Right ventricle myocardium inferior (tissue), 1 donor: ENCODE results near the gene DLG2. TPM values are rescaled to one million over a fixed set of nuclear protein-coding genes. Genes with fewer than 3 reads are reported as not detected.

Experiments used
- ATAC-seq: fragments of 200-7000 bp; cut with Tn5 transposase; one replicate; pipeline ENCODE4 v1.9.1; 2020; ENCODE audit warnings: mild to moderate bottlenecking, moderate library complexity
- DNase-seq: peaks from one replicate; pipeline ENCODE4 v3.0.0; 2021; ENCODE audit errors: missing footprints
- intact Hi-C: fragments of 100-400 bp; cut with DNase I; formaldehyde crosslinking; loops from one replicate; pipeline ENCODE4 v1.11.0; 2022
- total RNA-seq: library from RNA; stranded (reverse); fragmentation: NEBNext Ultra II Directional; extraction: Animal tissue kit (Norgen Biotek cat#: 25700); gene quantifications from one replicate; pipeline ENCODE4 v1.2.1, GENCODE V29; 2021
- donor health status: DM: no; HTN: yes; CAD: no; lungs with severe emphysema.

Gene DLG2
- total RNA-seq, 1 donor from 2014 or later = 5.7 TPM

GRCh38 chr11:83858694-83859093, 1768.5 kb downstream of the DLG2 start:
- intact Hi-C loops = no loop called here
- ATAC-seq = no peak

GRCh38 chr11:83855237-83855636, 1771.9 kb downstream of the DLG2 start:
- no peak for DNase-seq
- intact Hi-C loops = no loop called here
- ATAC-seq = no peak

More at GRCh38 chr11:83858694-83859093, 1768.5 kb downstream of the DLG2 start:
- no peak for DNase-seq

- DNase-seq (no peak), ATAC-seq (no peak)
- intact Hi-C loops = no loop called here
Measured at GRCh38 chr11:83852775-83853442, 1774.2 kb downstream of the DLG2 start.

- DNase-seq = no peak
- intact Hi-C loops = no loop called here
- no peak for ATAC-seq
Measured at GRCh38 chr11:83852012-83852411, 1775.1 kb downstream of the DLG2 start.

- no peak for ATAC-seq
- intact Hi-C loops = no loop called here
- no peak for DNase-seq
Measured at GRCh38 chr11:83847467-83848034, 1779.6 kb downstream of the DLG2 start.

GRCh38 chr11:83845797-83846196, 1781.3 kb downstream of the DLG2 start:
- DNase-seq = no peak
- intact Hi-C loops = no loop called here
- no peak for ATAC-seq

GRCh38 chr11:83840326-83840725, 1786.8 kb downstream of the DLG2 start:
- ATAC-seq (no peak), DNase-seq (no peak)
- intact Hi-C loops = no loop called here

GRCh38 chr11:83836883-83837654, 1790.1 kb downstream of the DLG2 start:
- intact Hi-C loops = loop anchor here (5.0 to 10.0 kb wide), 2 partner anchors 548 to 685 kb away; no protein-coding TSS in a partner anchor
- ATAC-seq (peak; percentile 80), DNase-seq (no peak)

GRCh38 chr11:83836065-83836464, 1791.1 kb downstream of the DLG2 start:
- DNase-seq (no peak), ATAC-seq (no peak)
- intact Hi-C loops = loop anchor here (5.0 to 10.0 kb wide), 2 partner anchors 549 to 686 kb away; no protein-coding TSS in a partner anchor

- no peak for ATAC-seq
- intact Hi-C loops = loop anchor here (5.0 to 10.0 kb wide), 2 partner anchors 549 to 687 kb away; no protein-coding TSS in a partner anchor
- DNase-seq = no peak
Measured at GRCh38 chr11:83835423-83835822, 1791.7 kb downstream of the DLG2 start.

GRCh38 chr11:83831929-83832328, 1795.2 kb downstream of the DLG2 start:
- no peak for DNase-seq
- ATAC-seq = no peak
- intact Hi-C loops = loop anchor here (10.0 kb wide), 1 partner anchor 553 kb away; no protein-coding TSS in a partner anchor

- intact Hi-C loops = no loop called here
- no peak for ATAC-seq
- DNase-seq = no peak
Measured at GRCh38 chr11:83827940-83828554, 1799.1 kb downstream of the DLG2 start.

GRCh38 chr11:83827520-83827919, 1799.6 kb downstream of the DLG2 start:
- DNase-seq (no peak), ATAC-seq (no peak)
- intact Hi-C loops = no loop called here

- intact Hi-C loops = no loop called here
- ATAC-seq (no peak), DNase-seq (no peak)
Measured at GRCh38 chr11:83826078-83826477, 1801.1 kb downstream of the DLG2 start.

- ATAC-seq (no peak), DNase-seq (no peak)
- intact Hi-C loops = no loop called here
Measured at GRCh38 chr11:83823461-83824025, 1803.6 kb downstream of the DLG2 start.

- ATAC-seq (no peak), DNase-seq (no peak)
- intact Hi-C loops = loop anchor here (2.0 kb wide), 2 partner anchors 579 to 1139 kb away; no protein-coding TSS in a partner anchor
Measured at GRCh38 chr11:83819931-83820549, 1807.1 kb downstream of the DLG2 start.

- ATAC-seq = no peak
- DNase-seq = no peak
- intact Hi-C loops = loop anchor here (2.0 kb wide), 1 partner anchor 578 kb away; no protein-coding TSS in a partner anchor
Measured at GRCh38 chr11:83818349-83818748, 1808.8 kb downstream of the DLG2 start.

GRCh38 chr11:83816572-83817187, 1810.5 kb downstream of the DLG2 start:
- no peak for ATAC-seq
- intact Hi-C loops = loop anchor here (2.0 kb wide), 1 partner anchor 526 kb away; no protein-coding TSS in a partner anchor
- no peak for DNase-seq
